ENCODE results near the gene IMPDH1. TPM values are rescaled to one million over a fixed set of nuclear protein-coding genes. Genes with fewer than 3 reads are reported as not detected.
A peak's percentile ranks its signal among the peaks of the same experiment; 100 is the strongest.

IMPDH1 gene
- total RNA-seq, 1 experiment from 2014 or later, result 74.0 TPM

- intact Hi-C loops (cut with micrococcal nuclease), result loop anchor here (10.0 kb wide), 1 partner anchor 830 kb away; no protein-coding TSS in a partner anchor
- no peak overlapping the region for H3K27ac Mint-ChIP-seq (ENCODE audit: low read depth, unreplicated experiment)
- TF ChIP-seq, protein P1, sequence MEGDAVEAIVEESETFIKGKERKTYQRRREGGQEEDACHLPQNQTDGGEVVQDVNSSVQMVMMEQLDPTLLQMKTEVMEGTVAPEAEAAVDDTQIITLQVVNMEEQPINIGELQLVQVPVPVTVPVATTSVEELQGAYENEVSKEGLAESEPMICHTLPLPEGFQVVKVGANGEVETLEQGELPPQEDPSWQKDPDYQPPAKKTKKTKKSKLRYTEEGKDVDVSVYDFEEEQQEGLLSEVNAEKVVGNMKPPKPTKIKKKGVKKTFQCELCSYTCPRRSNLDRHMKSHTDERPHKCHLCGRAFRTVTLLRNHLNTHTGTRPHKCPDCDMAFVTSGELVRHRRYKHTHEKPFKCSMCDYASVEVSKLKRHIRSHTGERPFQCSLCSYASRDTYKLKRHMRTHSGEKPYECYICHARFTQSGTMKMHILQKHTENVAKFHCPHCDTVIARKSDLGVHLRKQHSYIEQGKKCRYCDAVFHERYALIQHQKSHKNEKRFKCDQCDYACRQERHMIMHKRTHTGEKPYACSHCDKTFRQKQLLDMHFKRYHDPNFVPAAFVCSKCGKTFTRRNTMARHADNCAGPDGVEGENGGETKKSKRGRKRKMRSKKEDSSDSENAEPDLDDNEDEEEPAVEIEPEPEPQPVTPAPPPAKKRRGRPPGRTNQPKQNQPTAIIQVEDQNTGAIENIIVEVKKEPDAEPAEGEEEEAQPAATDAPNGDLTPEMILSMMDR (IDR thresholded peaks at IDR 0.05; ENCODE audit: unreplicated experiment), result no peak
Measured at GRCh38 chr7:128384726-128385125, 25.1 kb downstream of the IMPDH1 start.

DNA sequence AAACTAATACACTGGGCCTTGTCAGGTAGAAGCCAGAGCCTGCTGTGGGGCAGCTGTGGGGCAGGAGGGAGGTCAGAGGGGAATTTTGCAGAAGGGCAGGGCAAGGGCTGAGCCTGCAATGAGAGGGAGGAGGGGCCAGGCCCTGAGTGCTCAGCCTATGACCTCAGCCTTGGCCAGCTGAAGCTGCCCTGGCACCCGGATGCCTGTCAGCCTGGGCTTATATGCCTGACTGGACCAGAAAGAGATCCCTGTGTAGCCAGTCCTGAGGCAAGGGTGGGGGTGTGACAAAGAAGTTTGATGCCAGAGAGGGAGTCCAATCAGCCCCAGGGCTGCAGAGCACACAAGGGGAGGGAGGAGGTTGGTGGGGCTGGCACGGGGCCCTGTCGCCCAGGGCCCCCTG lies 26.0 kb downstream of the IMPDH1 start:
- H3K9me3 Mint-ChIP-seq (ENCODE audit: unreplicated experiment), result no peaks in the 10 kb centered on the region
- POLR2A ChIA-PET, result interaction anchor here (0.7 to 0.8 kb wide), 2 partner anchors 16 to 27 kb away, joined by 3 read pairs; no protein-coding TSS in a partner anchor
- H3K27ac Mint-ChIP-seq (ENCODE audit: low read depth, unreplicated experiment), result no peak overlapping the region
- no TSS peak for BruUV-seq (replicated peaks)
- no peaks in the 10 kb centered on the region for H3K36me3 Mint-ChIP-seq (ENCODE audit: insufficient read depth, unreplicated experiment)
- no peak overlapping the region for H3K4me3 Mint-ChIP-seq (ENCODE audit: unreplicated experiment)
- H3K4me1 Mint-ChIP-seq (ENCODE audit: insufficient read depth, unreplicated experiment), result peaks cover 17% of the 10 kb centered on the region
- TF ChIP-seq, protein P1 (IDR thresholded peaks at IDR 0.05; ENCODE audit: unreplicated experiment), result no peak
- peak; percentile 29 for DNase-seq (ENCODE audit: unreplicated experiment)
- intact Hi-C loops (cut with micrococcal nuclease), result loop anchor here (10.0 kb wide), 1 partner anchor 829 kb away; no protein-coding TSS in a partner anchor
- CTCF ChIA-PET, result interaction anchor here (0.6 to 14.9 kb wide), 6 partner anchors 15 to 84 kb away, joined by 3 to 372 read pairs (median 4); partner anchors contain the start of gene RBM28
- no peaks in the 10 kb centered on the region for H3K27me3 Mint-ChIP-seq (ENCODE audit: insufficient read depth, unreplicated experiment)

More at GRCh38 chr7:128384726-128385125, 25.1 kb downstream of the IMPDH1 start:
- H3K4me1 Mint-ChIP-seq (ENCODE audit: insufficient read depth, unreplicated experiment), result peaks cover 17% of the 10 kb centered on the region
- H3K27me3 Mint-ChIP-seq (ENCODE audit: insufficient read depth, unreplicated experiment), result no peaks in the 10 kb centered on the region
- no peaks in the 10 kb centered on the region for H3K36me3 Mint-ChIP-seq (ENCODE audit: insufficient read depth, unreplicated experiment)
- CTCF ChIA-PET, result interaction anchor here (0.7 to 14.9 kb wide), 2 partner anchors 29 to 37 kb away, joined by 4 to 372 read pairs; partner anchors contain the start of gene RBM28
- BruUV-seq (replicated peaks), result no TSS peak
- DNase-seq (ENCODE audit: unreplicated experiment), result no peak
- no peaks in the 10 kb centered on the region for H3K9me3 Mint-ChIP-seq (ENCODE audit: unreplicated experiment)
- no peak overlapping the region for H3K4me3 Mint-ChIP-seq (ENCODE audit: unreplicated experiment)
- POLR2A ChIA-PET, result interaction anchor here (3.5 kb wide), 1 partner anchor 36 kb away, joined by 18 read pairs; no protein-coding TSS in a partner anchor

GRCh38 chr7:128381161-128381821 lies 28.5 kb downstream of the IMPDH1 start:
- Mint-ChIP-seq H3K27me3 (ENCODE audit: insufficient read depth, unreplicated experiment) (no peaks in the 10 kb centered on the region), H3K4me1 (ENCODE audit: insufficient read depth, unreplicated experiment) (peaks cover 11% of the 10 kb centered on the region), H3K27ac (ENCODE audit: low read depth, unreplicated experiment) (no peak overlapping the region), H3K9me3 (ENCODE audit: unreplicated experiment) (no peaks in the 10 kb centered on the region), H3K36me3 (ENCODE audit: insufficient read depth, unreplicated experiment) (no peaks in the 10 kb centered on the region), H3K4me3 (ENCODE audit: unreplicated experiment) (no peak overlapping the region)
- CTCF ChIA-PET, result interaction anchor here (0.6 to 14.9 kb wide), 17 partner anchors 8 to 626 kb away, joined by 3 to 372 read pairs (median 5); partner anchors contain the start of gene RBM28
- POLR2A ChIA-PET, result interaction anchor here (1.0 to 1.3 kb wide), 3 partner anchors 15 to 37 kb away, joined by 3 to 7 read pairs (median 4); partner anchors contain the start of genes IMPDH1 and RBM28
- intact Hi-C loops (cut with micrococcal nuclease), result loop anchor here (10.0 kb wide), 1 partner anchor 826 kb away; no protein-coding TSS in a partner anchor
- BruUV-seq (replicated peaks), result no TSS peak
- DNase-seq (ENCODE audit: unreplicated experiment), result peak; percentile 81
- TF ChIP-seq, protein P1 (IDR thresholded peaks at IDR 0.05; ENCODE audit: unreplicated experiment), result peak; percentile 75

DNA sequence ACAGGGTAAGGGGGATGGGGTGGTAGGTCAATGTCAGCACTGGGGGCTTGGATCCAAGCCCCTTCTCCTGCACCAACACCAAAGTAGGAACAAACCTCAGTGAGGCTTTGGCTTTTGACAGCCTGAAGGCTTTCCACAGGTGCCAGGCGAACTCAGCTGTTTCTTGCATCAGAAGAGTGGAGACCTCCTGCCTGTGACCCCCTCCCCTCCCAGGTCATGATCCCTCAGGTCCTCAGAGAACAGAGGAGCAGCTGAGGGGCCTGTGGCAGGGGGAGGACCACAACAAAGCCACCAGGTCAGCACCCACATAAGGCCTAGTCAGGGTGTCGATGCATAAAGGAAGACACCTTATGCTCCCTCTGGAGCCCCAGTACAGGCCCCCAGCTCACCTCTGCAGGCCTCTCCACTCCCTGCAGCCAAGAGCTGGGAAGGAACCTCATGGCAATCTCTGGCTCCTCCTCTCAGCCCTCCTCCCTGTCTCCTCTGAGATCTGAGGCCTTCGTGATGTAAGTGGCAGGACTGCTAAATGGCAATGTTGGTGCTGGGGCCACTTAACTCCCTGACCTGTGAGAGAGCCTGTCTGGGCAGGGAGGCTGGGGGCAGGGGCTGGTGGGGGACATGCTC lies 29.2 kb downstream of the IMPDH1 start:
- Mint-ChIP-seq H3K27ac (ENCODE audit: low read depth, unreplicated experiment) (no peak overlapping the region), H3K4me3 (ENCODE audit: unreplicated experiment) (no peak overlapping the region), H3K4me1 (ENCODE audit: insufficient read depth, unreplicated experiment) (peaks cover 11% of the 10 kb centered on the region), H3K27me3 (ENCODE audit: insufficient read depth, unreplicated experiment) (no peaks in the 10 kb centered on the region), H3K36me3 (ENCODE audit: insufficient read depth, unreplicated experiment) (no peaks in the 10 kb centered on the region), H3K9me3 (ENCODE audit: unreplicated experiment) (no peaks in the 10 kb centered on the region)
- TF ChIP-seq, protein P1 (IDR thresholded peaks at IDR 0.05; ENCODE audit: unreplicated experiment), result no peak
- DNase-seq (ENCODE audit: unreplicated experiment), result no peak
- intact Hi-C loops (cut with micrococcal nuclease), result loop anchor here (10.0 kb wide), 1 partner anchor 826 kb away; no protein-coding TSS in a partner anchor
- no TSS peak for BruUV-seq (replicated peaks)
- ChIA-PET POLR2A (interaction anchor here (1.0 to 1.3 kb wide), 3 partner anchors 15 to 37 kb away, joined by 3 to 7 read pairs (median 4); partner anchors contain the start of genes IMPDH1 and RBM28), CTCF (interaction anchor here (0.6 to 14.9 kb wide), 14 partner anchors 8 to 625 kb away, joined by 3 to 372 read pairs (median 7); partner anchors contain the start of gene RBM28)
